Smooth muscle cell (in vitro differentiated cells): ENCODE results near the gene OGA. TPM values are rescaled to one million over a fixed set of nuclear protein-coding genes. Genes with fewer than 3 reads are reported as not detected.

Experiments
- DNase-seq: peaks from one replicate; lab custom pipeline; 2025; ENCODE audit not compliant: unreplicated experiment; lab: John Stamatoyannopoulos, UW
- H2AFZ ChIP-seq: fragments of 200-600 bp; sonication (generic); 2 replicates; pipeline ENCODE4 v1.6.0; 2016; ENCODE audit warnings: antibody characterized with exemption, low read depth, mild to moderate bottlenecking
- H3F3A ChIP-seq: fragments of 200-600 bp; sonication (generic); 2 replicates; pipeline ENCODE4 v1.6.0; 2017; ENCODE audit warnings: antibody characterized with exemption, low read depth
- H3K27ac ChIP-seq: fragments of 200-600 bp; sonication (generic); 2 replicates; pipeline ENCODE4 v1.5.1; 2016; ENCODE audit warnings: low read depth, mild to moderate bottlenecking
- H3K27me3 ChIP-seq: fragments of 200-600 bp; sonication (generic); 2 replicates; pipeline ENCODE4 v1.6.1; 2016; ENCODE audit warnings: low read depth, mild to moderate bottlenecking
- H3K36me3 ChIP-seq: fragments of 200-600 bp; sonication (generic); 2 replicates; pipeline ENCODE4 v1.5.1; 2016; ENCODE audit warnings: low read depth
- H3K4me1 ChIP-seq: fragments of 200-600 bp; sonication (generic); 2 replicates; pipeline ENCODE4 v1.5.1; 2016; ENCODE audit warnings: low read depth
- H3K4me2 ChIP-seq: fragments of 200-600 bp; sonication (generic); 2 replicates; pipeline ENCODE4 v1.6.0; 2016; ENCODE audit warnings: mild to moderate bottlenecking
- H3K4me3 ChIP-seq: fragments of 200-600 bp; sonication (generic); 2 replicates; pipeline ENCODE4 v1.5.1; 2016; ENCODE audit warnings: mild to moderate bottlenecking
- H3K79me2 ChIP-seq: fragments of 200-600 bp; sonication (generic); 2 replicates; pipeline ENCODE4 v1.6.0; 2016; ENCODE audit warnings: low read depth, mild to moderate bottlenecking
- H3K9ac ChIP-seq: fragments of 200-600 bp; sonication (generic); 2 replicates; pipeline ENCODE4 v1.6.0; 2016; ENCODE audit warnings: low read depth
- H3K9me3 ChIP-seq: fragments of 200-600 bp; sonication (generic); replicated peaks from 2 replicates; pipeline ENCODE4 v1.5.1; 2016; ENCODE audit warnings: low read depth
- H4K20me1 ChIP-seq: fragments of 200-600 bp; sonication (generic); 2 replicates; pipeline ENCODE4 v1.6.0; 2016; ENCODE audit warnings: low read depth
- CTCF ChIP-seq: fragments of 200-600 bp; sonication (generic); IDR thresholded peaks from 2 replicates; pipeline ENCODE4 v1.5.1; 2017; ENCODE audit warnings: borderline replicate concordance, mild to moderate bottlenecking, antibody characterized with exemption; ENCODE audit not compliant: insufficient read depth, poor library complexity, severe bottlenecking
- WGBS: methylation state at CpG from one replicate; pipeline ENCODE4 v1.1.7; 2016; ENCODE audit warnings: low lambda C conversion rate; 5-methylcytosine and 5-hydroxymethylcytosine counted together
- polyA plus RNA-seq: library from polyadenylated mRNA; unstranded; fragments of >200 nt; fragmentation: Nextera tagmentation; extraction: Ambion mirVana; gene quantifications from 2 replicates; pipeline ENCODE4 v1.2.1, GENCODE V29; 2016
- total RNA-seq: library from RNA; depleted of rRNA; stranded (reverse); fragments of >200 nt; gene quantifications from 2 replicates; pipeline ENCODE4 v1.2.3, GENCODE V29; 2014

OGA gene
- total and polyA plus RNA-seq, 2 experiments from 2014 or later, result 54.8 to 98.6 TPM

- no peaks in the 10 kb centered on the region for H3K36me3 ChIP-seq
- WGBS, result 94% methylated on average over 3 of the region's 3 CpGs
- no peak overlapping the region for H3K27ac ChIP-seq
These were observed 40.7 kb upstream of the OGA start for GRCh38 chr10:101858723-101859500.

GRCh38 chr10:101857802-101858476 is 39.7 kb upstream of the OGA start:
- H3K4me2 ChIP-seq, result no peak overlapping the region
- H3K9ac ChIP-seq, result no peak overlapping the region
- H3K79me2 ChIP-seq, result no peaks in the 10 kb centered on the region
- peaks cover 6% of the 10 kb centered on the region for H3K9me3 ChIP-seq
- H4K20me1 ChIP-seq, result peaks cover 28% of the 10 kb centered on the region
- no peaks in the 10 kb centered on the region for H3K36me3 ChIP-seq
- no peaks in the 10 kb centered on the region for H3F3A ChIP-seq
- no peaks in the 10 kb centered on the region for H3K27me3 ChIP-seq
- no peak for DNase-seq
- H3K4me3 ChIP-seq, result no peak overlapping the region
- H3K27ac ChIP-seq, result no peak overlapping the region
- TF ChIP-seq CTCF, result no peak
- H3K4me1 ChIP-seq, result no peaks in the 10 kb centered on the region
- H2AFZ ChIP-seq, result no peak overlapping the region
- 96% methylated on average over 1 of the region's 1 CpG for WGBS

More at GRCh38 chr10:101858723-101859500, 40.7 kb upstream of the OGA start:
- Histone ChIP-seq H3K4me3 (no peak overlapping the region), H3K4me1 (no peaks in the 10 kb centered on the region), H4K20me1 (peaks cover 20% of the 10 kb centered on the region), H3K27me3 (no peaks in the 10 kb centered on the region), H3K4me2 (no peak overlapping the region), H3K9me3 (peaks cover 6% of the 10 kb centered on the region), H3K79me2 (no peaks in the 10 kb centered on the region), H2AFZ (no peak overlapping the region), H3K9ac (no peak overlapping the region), H3F3A (no peaks in the 10 kb centered on the region)
- no peak for DNase-seq
- TF ChIP-seq CTCF, result no peak

GRCh38 chr10:101856626-101857025 is 38.4 kb upstream of the OGA start:
- Histone ChIP-seq H3K27ac (no peak overlapping the region), H4K20me1 (peaks cover 38% of the 10 kb centered on the region), H3K9ac (no peak overlapping the region), H2AFZ (no peak overlapping the region), H3K79me2 (no peaks in the 10 kb centered on the region), H3K36me3 (no peaks in the 10 kb centered on the region), H3F3A (no peaks in the 10 kb centered on the region), H3K4me2 (no peak overlapping the region), H3K27me3 (no peaks in the 10 kb centered on the region), H3K4me3 (no peak overlapping the region), H3K4me1 (no peaks in the 10 kb centered on the region), H3K9me3 (peaks cover 6% of the 10 kb centered on the region)
- TF ChIP-seq CTCF, result no peak
- no peak for DNase-seq
